Astrocyte of the cerebellum (primary cell): ENCODE measurements around the gene ATIC.

Experiments used
- DNase-seq: peaks from one replicate; pipeline ENCODE4 v3.0.0-alpha.2; 2011; ENCODE audit warnings: low read depth
- H3K4me3 ChIP-seq: 2 replicates; pipeline ENCODE4 v1.5.1; 2011; ENCODE audit warnings: mild to moderate bottlenecking, low read depth, low read length, moderate library complexity
- CTCF ChIP-seq: IDR thresholded peaks from 2 replicates; pipeline ENCODE4 v1.5.1; 2012; ENCODE audit warnings: low read length, low read depth, moderate library complexity, mild to moderate bottlenecking; ENCODE audit errors: missing control alignments
- in situ Hi-C: cut with HindIII; loops from 2 replicates; pipeline ENCODE4 v1.10.0; 2017; ENCODE audit warnings: low sequenced_read_pairs

Gene ATIC

GRCh38 chr2:215352602-215353001 lies 40.7 kb downstream of the ATIC start:
- no peak for DNase-seq
- no peak for TF ChIP-seq CTCF
- no peak overlapping the region for H3K4me3 ChIP-seq
- in situ Hi-C loops, result no loop called here

- in situ Hi-C loops, result no loop called here
- no peak for DNase-seq
- no peak for TF ChIP-seq CTCF
- no peak overlapping the region for H3K4me3 ChIP-seq
These were observed 43.2 kb downstream of the ATIC start for GRCh38 chr2:215354771-215355695.

- in situ Hi-C loops, result no loop called here
- no peak for TF ChIP-seq CTCF
- DNase-seq, result no peak
- no peak overlapping the region for H3K4me3 ChIP-seq
These were observed 43.9 kb downstream of the ATIC start for GRCh38 chr2:215355801-215356200.

- TF ChIP-seq CTCF, result no peak
These were observed 44.6 kb downstream of the ATIC start for GRCh38 chr2:215356334-215356947.

GRCh38 chr2:215356948-215357461 lies 45.1 kb downstream of the ATIC start:
- TF ChIP-seq CTCF, result no peak
- DNase-seq, result no peak
- no peak overlapping the region for H3K4me3 ChIP-seq
- in situ Hi-C loops, result no loop called here

More at GRCh38 chr2:215356334-215356947, 44.6 kb downstream of the ATIC start:
- no peak for DNase-seq
- no peak overlapping the region for H3K4me3 ChIP-seq
- in situ Hi-C loops, result no loop called here

GRCh38 chr2:215357660-215358059 lies 45.8 kb downstream of the ATIC start:
- no peak for DNase-seq
- in situ Hi-C loops, result no loop called here
- no peak overlapping the region for H3K4me3 ChIP-seq
- no peak for TF ChIP-seq CTCF
